Endodermal cell (in vitro differentiated cells): Measurements from ENCODE around the gene GRM4. TPM values are rescaled to one million over a fixed set of nuclear protein-coding genes. Genes with fewer than 3 reads are reported as not detected.

Experiments used
- DNase-seq: peaks from one replicate; pipeline ENCODE4 v3.0.0-alpha.2; 2017
- H3K27ac ChIP-seq: 2 replicates; pipeline ENCODE4 v1.5.1; 2013; ENCODE audit warnings: mild to moderate bottlenecking, low read depth, low read length, moderate library complexity
- H3K27me3 ChIP-seq: 2 replicates; pipeline ENCODE4 v1.6.1; 2013; ENCODE audit warnings: mild to moderate bottlenecking, low read length, moderate library complexity; ENCODE audit not compliant: insufficient read depth, control insufficient read depth, poor library complexity, severe bottlenecking
- H3K36me3 ChIP-seq: 2 replicates; pipeline ENCODE4 v1.7.0; 2013; ENCODE audit warnings: mild to moderate bottlenecking, low read length, moderate library complexity; ENCODE audit not compliant: control insufficient read depth, insufficient read depth
- H3K4me1 ChIP-seq: one replicate; pipeline ENCODE4 v1.7.0; 2013; ENCODE audit warnings: low read length; ENCODE audit not compliant: control insufficient read depth, insufficient read depth
- H3K4me3 ChIP-seq: 2 replicates; pipeline ENCODE4 v1.5.1; 2013; ENCODE audit warnings: mild to moderate bottlenecking, low read length, moderate library complexity
- H3K9ac ChIP-seq: 2 replicates; pipeline ENCODE4 v1.6.1; 2013; ENCODE audit warnings: mild to moderate bottlenecking, low read length, moderate library complexity; ENCODE audit not compliant: poor library complexity, severe bottlenecking; ENCODE audit errors: extremely low read depth
- H3K9me3 ChIP-seq: 2 replicates; pipeline ENCODE4 v1.6.1; 2013; ENCODE audit warnings: mild to moderate bottlenecking, low read length, moderate library complexity; ENCODE audit not compliant: control insufficient read depth
- H3K27ac Mint-ChIP-seq: 2 replicates; pipeline ENCODE4 v1.8.0; 2020; ENCODE audit warnings: mixed read lengths
- H3K27me3 Mint-ChIP-seq: 2 replicates; pipeline ENCODE4 v1.8.0; 2021; ENCODE audit warnings: mild to moderate bottlenecking, mixed read lengths; ENCODE audit not compliant: insufficient read depth
- H3K36me3 Mint-ChIP-seq: 2 replicates; pipeline ENCODE4 v1.8.0; 2020; ENCODE audit warnings: low read depth, mixed read lengths
- H3K4me1 Mint-ChIP-seq: 2 replicates; pipeline ENCODE4 v1.8.0; 2020; ENCODE audit warnings: mixed read lengths
- H3K4me3 Mint-ChIP-seq: 2 replicates; pipeline ENCODE4 v1.8.0; 2020; ENCODE audit warnings: mild to moderate bottlenecking, moderate library complexity, mixed read lengths
- H3K9me3 Mint-ChIP-seq: 2 replicates; pipeline ENCODE4 v1.8.0; 2020; ENCODE audit warnings: mild to moderate bottlenecking, mixed read lengths
- CTCF ChIP-seq: fragments of 200-600 bp; sonication (generic); conservative IDR thresholded peaks from 2 replicates; pipeline ENCODE4 v1.5.0; 2021; ENCODE audit warnings: antibody characterized with exemption, mild to moderate bottlenecking
- WGBS, 2 experiments: methylation state at CpG; one replicate each; pipeline versions ENCODE4 v1.1.5 to v1.1.7; 2013; ENCODE audit warnings: missing lambda C conversion rate in 2 of 2, mixed read lengths in 1 of 2; ENCODE audit not compliant: insufficient coverage in 1 of 2, insufficient read length in 1 of 2; 5-methylcytosine and 5-hydroxymethylcytosine counted together
- long read RNA-seq, 4 experiments: library from polyadenylated mRNA in 2 of 4; library from RNA in 1 of 4; library from capped mRNA in 1 of 4; stranded (forward) in 3 of 4; unstranded in 1 of 4; transcript quantifications; one replicate each; pipeline ENCODE4 v2.0.0, GENCODE V29; 2020 to 2021; ENCODE audit warnings: inconsistent platforms in 1 of 4
- polyA plus RNA-seq, 2 experiments: library from polyadenylated mRNA; stranded (reverse); fragments of 50-300 nt; gene quantifications; one replicate each; pipeline ENCODE4 v1.2.3, GENCODE V29; 2013
- total RNA-seq, 2 donors: library from RNA; stranded (reverse); fragmentation: NEBNext Ultra II Directional in 1 of 2; extraction: Animal tissue kit (Norgen Biotek cat#: 25700) in 1 of 2; gene quantifications; 2 replicates in 1 of 2; 3 replicates in 1 of 2; pipeline ENCODE4 v1.2.1, GENCODE V29; 2021

The GRM4 gene
- 1 to 10 TPM; 3.1 to 9.1 TPM for total RNA-seq
- 1.4 TPM for polyA plus RNA-seq (2013, experiment 1 of 2)
- polyA plus RNA-seq (2013, experiment 2 of 2): 0.99 TPM
- long read RNA-seq, experiment 1: 0 reads
- long read RNA-seq, experiment 2, partial matches to known transcripts: 0 of 5 reads
- long read RNA-seq, experiment 2, other reads (novel, unspliced or antisense): 4 of 5 reads
- long read RNA-seq, experiment 3, partial matches to known transcripts: 1 of 5 reads
- long read RNA-seq, experiment 3, other reads (novel, unspliced or antisense): 4 of 5 reads
- long read RNA-seq, experiment 4: 0 reads

GRCh38 chr6:34146021-34146782 is at the start of gene GRM4:
Gene GRM4, minus strand, starts transcription at chr6:34146087. Its CDS starts 12,591 bp downstream, at chr6:34133496.
- Histone ChIP-seq H3K9me3 (no peaks in the 10 kb centered on the region), H3K4me1 (no peaks in the 10 kb centered on the region), H3K36me3 (no peaks in the 10 kb centered on the region), H3K27me3 (peaks cover 82% of the 10 kb centered on the region), H3K27ac (no peak within 1 kb of the TSS), H3K4me3 (peak within 1 kb of the TSS; percentile 75), H3K9ac (no peak within 1 kb of the TSS)
- Mint-ChIP-seq H3K4me1 (peaks cover 20% of the 10 kb centered on the region), H3K9me3 (no peaks in the 10 kb centered on the region), H3K27me3 (peaks cover 70% of the 10 kb centered on the region), H3K4me3 (peak within 1 kb of the TSS; percentile 62), H3K36me3 (no peaks in the 10 kb centered on the region), H3K27ac (no peak within 1 kb of the TSS)
- WGBS, 2 experiments: 43 to 51% methylated on average over 8 to 20 of the region's 20 CpGs
- no peak for TF ChIP-seq CTCF
- DNase-seq: peak; percentile 64

DNA sequence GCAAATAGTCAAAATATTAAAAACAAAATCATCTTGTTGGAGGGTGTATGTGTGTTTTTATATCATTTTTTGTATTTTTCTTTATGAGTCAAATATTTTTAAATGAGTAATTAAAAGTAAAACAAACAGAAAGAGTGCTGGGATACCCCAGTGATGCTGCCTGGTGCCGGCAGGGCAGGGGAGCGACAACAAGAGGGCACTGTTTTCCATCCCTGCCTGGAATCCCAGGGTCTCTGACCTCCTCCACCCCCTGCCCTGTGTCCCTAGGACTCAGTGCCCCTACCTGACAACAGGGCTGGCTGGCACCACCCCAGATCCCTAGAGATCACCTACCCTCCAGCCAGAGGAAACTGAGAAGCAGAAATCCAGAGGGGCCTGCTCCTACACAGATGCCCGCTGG is 48.9 kb upstream of the GRM4 start:
- no peaks in the 10 kb centered on the region for H3K9me3 ChIP-seq
- H3K4me1 ChIP-seq: no peaks in the 10 kb centered on the region
- Mint-ChIP-seq H3K36me3 (no peaks in the 10 kb centered on the region), H3K27ac (no peak overlapping the region), H3K4me3 (no peak overlapping the region), H3K27me3 (peaks cover 14% of the 10 kb centered on the region), H3K9me3 (no peaks in the 10 kb centered on the region), H3K4me1 (peaks cover 6% of the 10 kb centered on the region)
- 94 to 100% methylated on average over 1 to 3 of the region's 3 CpGs for WGBS, 2 experiments
- H3K27ac ChIP-seq: no peak overlapping the region
- DNase-seq: peak; percentile 59
- H3K27me3 ChIP-seq: no peaks in the 10 kb centered on the region
- TF ChIP-seq CTCF: peak; percentile 63
- H3K36me3 ChIP-seq: no peaks in the 10 kb centered on the region
- H3K9ac ChIP-seq: no peak overlapping the region
- no peak overlapping the region for H3K4me3 ChIP-seq

DNA sequence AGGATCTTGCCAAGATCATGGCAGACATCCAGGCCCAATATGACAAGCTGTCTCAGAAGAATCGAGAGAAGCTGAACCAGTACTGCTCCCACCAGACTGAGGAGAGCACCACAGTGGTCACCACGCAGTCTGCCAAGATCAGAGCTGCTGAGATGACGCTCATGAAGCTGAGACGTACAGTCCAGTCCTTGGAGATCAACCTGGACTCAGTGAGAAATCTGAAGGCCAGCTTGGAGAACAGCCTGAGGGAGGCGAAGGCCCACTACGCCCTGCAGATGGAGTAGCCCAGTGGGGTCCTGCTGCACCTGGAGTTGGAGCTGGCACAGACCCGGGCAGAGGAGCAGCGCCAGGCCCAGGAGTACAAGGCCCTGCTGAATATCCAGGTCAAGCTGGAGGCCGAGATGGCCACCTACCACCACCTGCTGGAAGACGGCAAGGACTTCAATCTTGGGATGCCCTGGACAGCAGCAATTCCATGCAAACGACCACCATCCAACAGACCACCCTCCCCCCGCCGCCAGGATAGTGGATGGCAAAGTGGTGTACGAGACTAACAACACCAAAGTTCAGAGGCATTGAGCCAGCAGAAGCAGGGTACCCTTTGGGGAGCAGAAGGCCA is 44.7 kb upstream of the GRM4 start:
- TF ChIP-seq CTCF: peak; percentile 59
- no peaks in the 10 kb centered on the region for H3K27me3 ChIP-seq
- peak; percentile 70 for DNase-seq
- no peaks in the 10 kb centered on the region for H3K4me1 Mint-ChIP-seq
- no peak overlapping the region for H3K9ac ChIP-seq
- no peaks in the 10 kb centered on the region for H3K9me3 ChIP-seq
- peaks cover 10% of the 10 kb centered on the region for H3K27me3 Mint-ChIP-seq
- H3K4me3 Mint-ChIP-seq: no peak overlapping the region
- no peak overlapping the region for H3K27ac Mint-ChIP-seq
- no peak overlapping the region for H3K27ac ChIP-seq
- no peaks in the 10 kb centered on the region for H3K4me1 ChIP-seq
- no peaks in the 10 kb centered on the region for H3K36me3 Mint-ChIP-seq
- no peaks in the 10 kb centered on the region for H3K36me3 ChIP-seq
- no peaks in the 10 kb centered on the region for H3K9me3 Mint-ChIP-seq
- H3K4me3 ChIP-seq: no peak overlapping the region
- 84 to 89% methylated on average over 7 to 14 of the region's 14 CpGs for WGBS, 2 experiments
